Activated CD4-positive, alpha-beta T cell treated with anti-CD3 and anti-CD28 coated beads for 36 hours (primary cell): Measurements from ENCODE around the gene RPS6KC1. TPM values are rescaled to one million over a fixed set of nuclear protein-coding genes. Genes with fewer than 3 reads are reported as not detected.
"Not testable (repeated sequence)": the region's sequence is repeated elsewhere in the genome, so short reads cannot be mapped to it uniquely, and the experiment has no call there.

ENCODE experiments used
- ATAC-seq: fragments of 200-7000 bp; cut with Tn5 transposase; one replicate; pipeline ENCODE4 v1.10.0; 2021; ENCODE audit warnings: mild to moderate bottlenecking, moderate library complexity
- CTCF ChIA-PET: fragments of 350-600 bp; sonication (Branson Sonifier 250); formaldehyde crosslinking; loops from one replicate; lab custom pipeline; 2021; ENCODE audit warnings: antibody characterized with exemption; lab: Charles Lee
- POLR2A ChIA-PET: fragments of 350-600 bp; sonication (Branson Sonifier 250); formaldehyde crosslinking; loops from one replicate; lab custom pipeline; 2021; ENCODE audit warnings: antibody characterized with exemption, inconsistent platforms; lab: Charles Lee
- DNase-seq: peaks from one replicate; pipeline ENCODE4 v3.0.0-alpha.2; 2020
- H3K27ac Mint-ChIP-seq: one replicate; pipeline ENCODE4 v1.8.0; 2021; ENCODE audit warnings: mixed read lengths
- H3K27me3 Mint-ChIP-seq: one replicate; pipeline ENCODE4 v1.8.0; 2021; ENCODE audit warnings: mixed read lengths
- H3K36me3 Mint-ChIP-seq: one replicate; pipeline ENCODE4 v1.8.0; 2021; ENCODE audit warnings: low read depth, mixed read lengths
- H3K4me1 Mint-ChIP-seq: one replicate; pipeline ENCODE4 v1.8.0; 2021; ENCODE audit warnings: mixed read lengths
- H3K4me3 Mint-ChIP-seq: one replicate; pipeline ENCODE4 v1.8.0; 2021; ENCODE audit warnings: mild to moderate bottlenecking, moderate library complexity, mixed read lengths
- H3K9me3 Mint-ChIP-seq: one replicate; pipeline ENCODE4 v1.8.0; 2021; ENCODE audit warnings: low read depth, mixed read lengths
- intact Hi-C, 2 experiments: fragments of 100-400 bp; cut with DNase I in 1 of 2; cut with micrococcal nuclease in 1 of 2; formaldehyde crosslinking; loops; one replicate each; pipeline versions ENCODE4 v1.14.2 to v1.15.1; 2022 to 2024; cut with DNase I, micrococcal nuclease
- total RNA-seq, 2 experiments: library from RNA; stranded (reverse); gene quantifications; one replicate each; pipeline ENCODE4 v1.2.3, GENCODE V29; 2021

RPS6KC1 gene
- total RNA-seq, 2 experiments from 2014 or later = 4.9 to 5.7 TPM

DNA sequence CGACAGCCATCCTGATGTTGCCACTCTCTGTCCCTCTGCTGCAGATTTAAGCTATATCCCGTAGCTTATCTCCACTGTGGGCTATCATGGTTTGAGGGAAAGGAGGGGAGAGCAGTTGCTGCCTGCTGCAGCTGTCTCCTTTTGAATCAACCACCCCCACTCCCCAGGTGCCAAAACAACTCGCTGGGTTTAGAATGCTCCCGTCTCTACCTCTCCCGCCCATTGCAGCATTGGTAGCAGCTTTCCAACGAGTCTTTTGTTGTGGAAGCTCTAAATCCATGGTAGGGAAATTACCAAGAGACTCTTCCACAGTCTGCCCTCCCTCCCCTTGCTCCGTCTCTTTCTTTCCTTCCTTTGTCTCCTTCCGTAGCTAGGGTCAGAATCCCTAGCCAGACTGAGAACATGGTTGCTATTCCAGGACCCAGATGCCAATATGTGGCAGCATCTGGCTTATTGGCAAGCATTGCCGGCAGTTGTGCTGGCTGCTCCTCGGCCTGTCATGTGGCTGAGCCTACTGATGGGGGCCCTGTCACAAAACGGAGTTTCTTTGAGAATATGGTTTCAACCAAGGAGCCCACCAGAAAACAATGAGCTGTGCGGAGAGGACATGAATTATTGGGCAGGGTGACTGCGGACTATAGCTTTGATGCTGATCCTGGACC lies 230.7 kb downstream of the RPS6KC1 start:
- no peak overlapping the region for H3K27ac Mint-ChIP-seq
- no peaks in the 10 kb centered on the region for H3K4me1 Mint-ChIP-seq
- POLR2A ChIA-PET = interaction anchor here (0.6 kb wide), 1 partner anchor 1703 kb away, joined by 3 read pairs; the partner anchor contains the start of gene SLC30A1
- CTCF ChIA-PET = interaction anchor here (0.7 kb wide), 1 partner anchor 791 kb away, joined by 3 read pairs; no protein-coding TSS in a partner anchor
- intact Hi-C loops = no loop called here
- H3K9me3 Mint-ChIP-seq = peaks cover 8% of the 10 kb centered on the region
- no peaks in the 10 kb centered on the region for H3K27me3 Mint-ChIP-seq
- no peak overlapping the region for H3K4me3 Mint-ChIP-seq
- no peak for ATAC-seq
- no peaks in the 10 kb centered on the region for H3K36me3 Mint-ChIP-seq
- no peak for DNase-seq

DNA sequence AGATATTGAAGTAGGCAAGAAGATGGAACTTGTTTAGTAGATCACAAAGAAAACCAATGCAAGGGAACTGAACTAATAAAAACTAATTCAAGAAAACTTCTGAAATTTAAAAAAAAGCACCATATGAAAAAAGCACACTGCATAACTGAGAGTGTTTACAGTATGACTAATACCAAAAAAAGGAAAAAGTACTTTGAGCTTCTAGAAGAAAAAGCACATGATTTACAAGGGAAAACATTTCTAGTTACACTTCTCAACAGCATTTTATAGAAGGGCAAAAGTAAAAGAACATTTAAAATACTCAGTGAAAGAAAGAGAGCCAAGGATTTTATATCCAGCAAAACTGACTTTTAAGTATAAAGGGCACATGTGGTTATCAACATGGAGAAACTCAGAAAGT lies 233.6 kb downstream of the RPS6KC1 start:
- intact Hi-C loops = no loop called here
- ATAC-seq (no peak), DNase-seq (no peak)
- ChIA-PET POLR2A (no interaction called here), CTCF (no interaction called here)
- Mint-ChIP-seq H3K27me3 (no peaks in the 10 kb centered on the region), H3K4me1 (no peaks in the 10 kb centered on the region), H3K9me3 (peaks cover 8% of the 10 kb centered on the region), H3K4me3 (no peak overlapping the region), H3K36me3 (no peaks in the 10 kb centered on the region), H3K27ac (no peak overlapping the region)

DNA sequence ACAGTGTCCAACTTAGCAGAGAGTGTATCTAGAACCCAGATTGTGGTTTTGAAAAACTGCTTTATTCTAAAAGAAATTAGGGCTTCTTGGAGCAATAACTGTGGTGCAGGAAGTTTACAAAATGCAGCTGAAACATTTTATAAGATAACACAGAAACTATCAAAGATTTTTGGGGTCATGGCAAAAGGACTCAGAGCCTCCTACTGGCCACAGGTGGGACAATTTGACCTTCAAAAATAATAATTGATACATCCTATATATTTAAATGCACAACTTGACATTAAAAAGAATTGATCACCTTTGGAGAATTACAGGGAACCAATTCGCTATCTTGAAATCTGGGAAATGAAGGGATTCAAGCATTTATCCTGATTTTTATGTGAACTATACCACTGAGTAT lies 235.2 kb downstream of the RPS6KC1 start:
- no peak for DNase-seq
- H3K36me3 Mint-ChIP-seq = no peaks in the 10 kb centered on the region
- ATAC-seq = no peak
- H3K4me3 Mint-ChIP-seq = no peak overlapping the region
- ChIA-PET CTCF (no interaction called here), POLR2A (no interaction called here)
- H3K4me1 Mint-ChIP-seq = no peaks in the 10 kb centered on the region
- no peaks in the 10 kb centered on the region for H3K27me3 Mint-ChIP-seq
- intact Hi-C loops = no loop called here
- no peak overlapping the region for H3K27ac Mint-ChIP-seq
- H3K9me3 Mint-ChIP-seq = peaks cover 8% of the 10 kb centered on the region

DNA sequence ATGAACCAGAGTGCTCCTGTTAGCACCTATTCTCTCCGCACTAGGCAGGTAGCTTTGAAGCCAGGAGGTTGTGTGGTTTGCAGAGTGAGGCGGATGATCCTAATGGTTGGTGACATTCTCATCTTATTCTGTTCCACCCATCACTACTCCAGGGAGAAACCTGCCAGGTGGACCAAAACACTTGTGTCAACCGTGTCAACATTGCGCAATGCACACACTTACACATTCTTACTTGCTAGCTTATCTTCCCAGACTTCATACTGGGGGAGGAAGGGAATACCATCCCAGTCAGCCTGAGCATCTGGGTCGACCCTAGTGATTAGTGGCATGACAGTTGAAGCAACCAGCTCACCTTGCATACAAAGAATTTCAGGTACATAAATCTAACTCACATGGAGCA lies 236.9 kb downstream of the RPS6KC1 start:
- DNase-seq (no peak), ATAC-seq (no peak)
- H3K4me3 Mint-ChIP-seq = no peak overlapping the region
- ChIA-PET POLR2A (no interaction called here), CTCF (interaction anchor here (0.6 to 0.9 kb wide), 2 partner anchors 12 to 1119 kb away, joined by 3 to 4 read pairs; no protein-coding TSS in a partner anchor)
- no peak overlapping the region for H3K27ac Mint-ChIP-seq
- H3K27me3 Mint-ChIP-seq = no peaks in the 10 kb centered on the region
- H3K36me3 Mint-ChIP-seq = no peaks in the 10 kb centered on the region
- H3K9me3 Mint-ChIP-seq = peaks cover 8% of the 10 kb centered on the region
- H3K4me1 Mint-ChIP-seq = no peaks in the 10 kb centered on the region
- intact Hi-C loops = no loop called here

DNA sequence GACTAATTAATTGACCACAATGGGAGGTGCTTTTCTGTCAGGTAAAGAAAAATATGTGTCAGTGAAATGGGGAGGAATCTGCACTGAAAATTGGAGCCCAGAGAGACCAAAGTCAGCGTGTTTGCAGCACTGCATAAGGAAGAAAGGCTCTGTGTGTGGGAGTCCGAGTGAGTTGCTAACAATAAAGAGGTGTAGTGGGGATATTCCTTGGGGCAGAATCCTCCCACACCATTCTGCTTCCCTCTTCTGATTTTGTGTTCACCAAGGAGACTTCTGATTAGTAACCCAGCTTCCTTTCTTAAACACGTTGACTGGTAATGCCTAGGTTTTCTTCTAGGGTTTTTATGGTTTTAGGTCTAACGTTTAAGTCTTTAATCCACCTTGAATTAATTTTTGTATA lies 240.5 kb downstream of the RPS6KC1 start:
- ATAC-seq (no peak), DNase-seq (no peak)
- ChIA-PET CTCF (interaction anchor here (0.6 kb wide), 1 partner anchor 796 kb away, joined by 5 read pairs; no protein-coding TSS in a partner anchor), POLR2A (no interaction called here)
- Mint-ChIP-seq H3K27ac (no peak overlapping the region), H3K27me3 (no peaks in the 10 kb centered on the region), H3K9me3 (peaks cover 4% of the 10 kb centered on the region), H3K4me3 (no peak overlapping the region), H3K36me3 (no peaks in the 10 kb centered on the region), H3K4me1 (no peaks in the 10 kb centered on the region)
- intact Hi-C loops = no loop called here

DNA sequence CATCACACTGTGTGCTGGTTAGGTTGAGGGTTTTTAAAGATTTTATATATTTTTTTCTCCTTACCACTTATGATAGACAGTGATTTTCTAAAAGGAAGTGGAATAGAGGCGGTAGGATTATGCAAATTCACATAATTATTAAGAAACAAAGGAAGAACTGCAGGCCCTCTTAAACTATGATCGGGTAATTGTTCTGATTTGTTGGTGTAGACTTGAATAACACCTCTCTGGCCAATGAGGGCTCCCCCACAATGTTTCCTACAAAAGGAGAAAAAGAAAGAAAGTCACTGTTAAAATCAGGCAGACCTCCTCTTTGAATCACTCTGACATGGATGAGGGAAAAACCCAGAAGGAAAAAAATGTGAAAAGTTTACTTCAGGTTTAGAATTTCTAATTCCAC lies 241.6 kb downstream of the RPS6KC1 start:
- ATAC-seq = no peak

DNA sequence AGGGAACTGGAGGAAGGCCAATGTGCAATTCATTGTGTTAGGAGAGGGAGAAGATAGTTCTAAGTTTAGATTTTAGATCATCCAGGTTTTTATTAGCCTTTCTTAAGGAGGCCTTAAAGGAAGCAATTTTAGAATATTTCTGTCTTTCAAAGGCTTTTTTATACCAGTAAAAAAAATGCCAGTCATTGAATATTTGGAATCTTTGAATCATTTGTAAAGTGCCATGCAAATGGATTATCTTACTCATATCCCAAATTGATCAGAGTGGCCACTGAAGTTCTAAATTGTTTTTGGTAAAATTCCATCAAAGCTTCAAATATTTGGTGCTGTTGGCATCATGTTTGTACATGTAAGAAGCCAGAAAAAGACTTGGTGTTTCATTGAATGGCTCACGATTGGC lies 244.8 kb downstream of the RPS6KC1 start:
- DNase-seq = no peak
- POLR2A ChIA-PET = no interaction called here
- H3K27ac Mint-ChIP-seq = no peak overlapping the region
- peaks cover 10% of the 10 kb centered on the region for H3K9me3 Mint-ChIP-seq
- CTCF ChIA-PET = no interaction called here
- intact Hi-C loops = no loop called here
- H3K36me3 Mint-ChIP-seq = no peaks in the 10 kb centered on the region
- H3K4me3 Mint-ChIP-seq = no peak overlapping the region
- no peak for ATAC-seq
- H3K27me3 Mint-ChIP-seq = no peaks in the 10 kb centered on the region
- no peaks in the 10 kb centered on the region for H3K4me1 Mint-ChIP-seq

More for the DNA sequence above, 241.6 kb downstream of the RPS6KC1 start:
- ChIA-PET CTCF (interaction anchor here (1.4 kb wide), 1 partner anchor 13 kb away, joined by 5 read pairs; no protein-coding TSS in a partner anchor), POLR2A (no interaction called here)
- Mint-ChIP-seq H3K27ac (no peak overlapping the region), H3K27me3 (no peaks in the 10 kb centered on the region), H3K9me3 (peaks cover 5% of the 10 kb centered on the region), H3K4me1 (no peaks in the 10 kb centered on the region), H3K36me3 (no peaks in the 10 kb centered on the region), H3K4me3 (no peak overlapping the region)
- DNase-seq = no peak
- intact Hi-C loops = no loop called here

DNA sequence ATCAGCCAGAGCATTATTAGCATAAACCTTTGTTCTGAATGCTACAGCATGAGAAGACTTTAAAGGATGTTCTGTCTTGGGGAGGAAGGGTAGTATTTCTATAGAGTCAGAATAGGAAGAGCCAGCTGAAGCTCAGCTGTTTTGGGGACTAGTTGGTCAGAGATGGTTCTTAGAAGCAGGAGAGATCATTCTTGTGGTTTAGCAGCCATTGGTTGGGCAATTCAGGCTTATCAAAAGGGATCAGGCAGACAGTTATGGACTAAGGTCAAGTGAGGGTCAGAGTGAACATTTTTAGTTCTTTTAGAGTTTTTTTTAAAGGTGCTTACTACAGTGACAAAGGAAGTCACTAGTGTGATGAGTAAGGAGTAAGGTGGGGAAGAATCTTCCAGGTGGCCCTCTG lies 245.5 kb downstream of the RPS6KC1 start:
- H3K9me3 Mint-ChIP-seq = peaks cover 10% of the 10 kb centered on the region
- no peaks in the 10 kb centered on the region for H3K27me3 Mint-ChIP-seq
- DNase-seq = no peak
- no peak overlapping the region for H3K27ac Mint-ChIP-seq
- intact Hi-C loops = no loop called here
- no peaks in the 10 kb centered on the region for H3K36me3 Mint-ChIP-seq
- no peaks in the 10 kb centered on the region for H3K4me1 Mint-ChIP-seq
- ChIA-PET CTCF (no interaction called here), POLR2A (no interaction called here)
- H3K4me3 Mint-ChIP-seq = no peak overlapping the region
- ATAC-seq = no peak

DNA sequence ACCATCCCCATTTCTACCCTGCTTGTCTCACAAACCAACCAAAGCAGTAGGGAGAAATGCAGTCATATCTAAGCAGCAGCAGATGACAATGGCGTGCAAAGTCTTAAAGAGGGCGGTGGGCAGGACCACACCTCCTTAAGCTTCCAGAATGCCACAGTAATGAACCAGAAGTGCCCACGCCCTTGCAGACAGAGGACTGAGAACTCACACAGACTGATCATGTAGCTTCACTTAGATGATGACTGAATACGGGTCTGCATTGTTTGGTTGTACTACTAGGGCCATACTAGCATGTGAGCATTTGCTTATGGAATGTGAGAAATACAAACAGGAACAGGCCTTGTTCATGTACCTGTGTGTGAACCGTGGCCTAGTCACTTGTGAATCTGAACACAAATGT lies 246.0 kb downstream of the RPS6KC1 start:
- Mint-ChIP-seq H3K4me3 (no peak overlapping the region), H3K27ac (no peak overlapping the region), H3K36me3 (no peaks in the 10 kb centered on the region), H3K4me1 (no peaks in the 10 kb centered on the region), H3K9me3 (peaks cover 10% of the 10 kb centered on the region), H3K27me3 (no peaks in the 10 kb centered on the region)
- DNase-seq (no peak), ATAC-seq (no peak)
- POLR2A ChIA-PET = no interaction called here
- CTCF ChIA-PET = no interaction called here
- intact Hi-C loops = no loop called here

DNA sequence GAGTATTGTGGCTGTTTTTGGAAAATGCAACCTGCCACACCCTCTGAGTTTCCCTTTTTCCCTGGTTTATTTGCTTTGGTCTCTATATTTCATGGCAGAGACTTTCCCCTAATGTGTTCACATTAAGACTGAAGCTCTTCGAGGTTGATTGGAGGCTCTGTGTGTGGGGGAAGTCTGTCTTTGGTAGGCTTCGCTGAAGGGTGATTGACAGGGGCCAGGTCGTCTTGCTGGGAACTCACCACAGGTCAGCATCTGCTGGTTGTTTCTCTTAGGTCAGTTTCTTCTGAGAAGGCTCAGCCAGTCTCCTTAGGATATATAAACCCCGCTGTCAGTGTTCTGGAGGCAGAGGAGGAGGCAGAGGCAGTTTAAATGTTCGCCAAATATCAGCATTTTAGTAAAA lies 249.4 kb downstream of the RPS6KC1 start:
- intact Hi-C loops = no loop called here
- H3K4me1 Mint-ChIP-seq = no peaks in the 10 kb centered on the region
- no peak overlapping the region for H3K4me3 Mint-ChIP-seq
- ChIA-PET CTCF (no interaction called here), POLR2A (no interaction called here)
- no peak for DNase-seq
- no peaks in the 10 kb centered on the region for H3K36me3 Mint-ChIP-seq
- H3K27me3 Mint-ChIP-seq = no peaks in the 10 kb centered on the region
- peaks cover 10% of the 10 kb centered on the region for H3K9me3 Mint-ChIP-seq
- ATAC-seq = no peak
- H3K27ac Mint-ChIP-seq = no peak overlapping the region

DNA sequence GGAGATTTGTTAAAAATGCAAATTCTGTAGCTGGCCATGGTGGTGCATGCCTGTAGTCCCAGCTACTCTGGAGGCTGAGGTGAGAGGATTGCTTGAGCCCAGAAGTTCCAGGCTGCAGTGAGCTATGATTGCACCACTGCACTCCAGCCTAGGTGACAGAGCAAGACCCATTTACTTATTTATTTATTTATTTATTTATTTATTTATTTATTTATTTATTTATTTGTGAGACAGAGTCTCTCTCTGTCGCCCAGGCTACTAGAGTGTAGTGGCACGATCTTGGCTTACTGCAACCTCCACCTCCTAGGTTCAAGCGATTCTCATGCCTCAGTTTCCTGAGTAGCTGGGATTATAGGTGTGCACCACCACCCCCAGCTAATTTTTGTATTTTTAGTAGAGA lies 250.5 kb downstream of the RPS6KC1 start:
- H3K9me3 Mint-ChIP-seq, H3K27ac Mint-ChIP-seq, H3K4me1 Mint-ChIP-seq, H3K27me3 Mint-ChIP-seq, ATAC-seq, POLR2A ChIA-PET, H3K4me3 Mint-ChIP-seq, CTCF ChIA-PET, DNase-seq, H3K36me3 Mint-ChIP-seq, intact Hi-C loops: not testable (repeated sequence)

DNA sequence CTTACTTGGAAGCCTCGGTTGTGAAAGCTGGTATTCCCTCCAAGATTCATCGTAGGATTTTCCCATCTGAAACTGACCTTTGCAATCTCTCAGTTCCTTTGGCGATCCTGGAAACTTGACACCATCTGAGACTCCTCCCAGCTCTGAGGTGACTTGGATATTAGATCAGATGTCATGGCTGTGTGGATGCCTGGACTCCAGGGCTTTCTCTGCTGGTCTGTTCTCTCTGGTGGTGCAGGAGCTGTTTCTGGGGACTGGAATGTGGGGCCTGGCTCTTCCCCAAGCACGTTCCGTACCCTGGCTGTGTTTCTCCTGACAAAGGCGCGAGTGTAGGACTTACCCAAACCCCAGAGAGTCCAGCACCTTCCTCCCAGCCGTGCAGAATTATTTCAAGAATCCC lies 252.2 kb downstream of the RPS6KC1 start:
- H3K9me3 Mint-ChIP-seq = peaks cover 2% of the 10 kb centered on the region
- ATAC-seq = no peak
- intact Hi-C loops = no loop called here
- H3K4me3 Mint-ChIP-seq = no peak overlapping the region
- ChIA-PET CTCF (no interaction called here), POLR2A (no interaction called here)
- H3K4me1 Mint-ChIP-seq = no peaks in the 10 kb centered on the region
- H3K36me3 Mint-ChIP-seq = no peaks in the 10 kb centered on the region
- H3K27me3 Mint-ChIP-seq = no peaks in the 10 kb centered on the region
- no peak overlapping the region for H3K27ac Mint-ChIP-seq
- no peak for DNase-seq
